Bone marrow (tissue), 2 donors: Measurements from ENCODE around the gene ETV6.

Experiments
- DNase-seq, 2 donors: peaks; one replicate each; lab custom pipeline; 2025; lab: John Stamatoyannopoulos, UW

Gene ETV6

GRCh38 chr12:11758510-11759493 is 109.3 kb downstream of the ETV6 start:
- no peak for DNase-seq

- DNase-seq, result no peak
These were observed 110.0 kb downstream of the ETV6 start for GRCh38 chr12:11759494-11759878.

- no peak for DNase-seq
These were observed 110.4 kb downstream of the ETV6 start for GRCh38 chr12:11759899-11760298.

GRCh38 chr12:11761869-11762567 is 112.5 kb downstream of the ETV6 start:
- DNase-seq, result no peak

GRCh38 chr12:11762723-11763326 is 113.4 kb downstream of the ETV6 start:
- no peak for DNase-seq

GRCh38 chr12:11763760-11764520 is 114.5 kb downstream of the ETV6 start:
- no peak for DNase-seq

GRCh38 chr12:11764837-11765236 is 115.4 kb downstream of the ETV6 start:
- no peak for DNase-seq

- no peak for DNase-seq
These were observed 115.9 kb downstream of the ETV6 start for GRCh38 chr12:11765421-11765816.

- DNase-seq, result peak; percentile 48 to 78
These were observed 116.6 kb downstream of the ETV6 start for GRCh38 chr12:11765817-11766794.

GRCh38 chr12:11767029-11767724 is 117.7 kb downstream of the ETV6 start:
- no peak for DNase-seq

- no peak for DNase-seq
These were observed 118.3 kb downstream of the ETV6 start for GRCh38 chr12:11767798-11768197.

- no peak for DNase-seq
These were observed 118.9 kb downstream of the ETV6 start for GRCh38 chr12:11768233-11768965.

GRCh38 chr12:11769723-11770514 is 120.4 kb downstream of the ETV6 start:
- peak in 1 of 2 donors; percentile 44 for DNase-seq

- DNase-seq, result no peak
These were observed 121.9 kb downstream of the ETV6 start for GRCh38 chr12:11771356-11771755.

- DNase-seq, result no peak
These were observed 122.5 kb downstream of the ETV6 start for GRCh38 chr12:11771895-11772502.

- peak; percentile 18 to 61 for DNase-seq
These were observed 124.6 kb downstream of the ETV6 start for GRCh38 chr12:11773889-11774677.

GRCh38 chr12:11774821-11775220 is 125.3 kb downstream of the ETV6 start:
- no peak for DNase-seq
